HG02970 (cell line): ENCODE results near the gene TECR.
"Not testable (repeated sequence)": the region's sequence is repeated elsewhere in the genome, so short reads cannot be mapped to it uniquely, and the experiment has no call there.

ENCODE experiments used
- ATAC-seq: cut with Tn5 transposase; IDR thresholded peaks from one replicate; pipeline ENCODE4 v1.9.1; 2021; ENCODE audit warnings: mild to moderate bottlenecking, moderate library complexity, moderate number of reproducible peaks; ENCODE audit not compliant: unreplicated experiment, low FRiP score

TECR gene

GRCh38 chr19:14559916-14560775 lies 30.8 kb downstream of the TECR start:
- ATAC-seq, result no peak

GRCh38 chr19:14560776-14561108 lies 31.3 kb downstream of the TECR start:
- ATAC-seq, result no peak

- no peak for ATAC-seq
These were observed 31.9 kb downstream of the TECR start for GRCh38 chr19:14561249-14561648.

- ATAC-seq, result no peak
These were observed 32.5 kb downstream of the TECR start for GRCh38 chr19:14561847-14562351.

GRCh38 chr19:14562660-14563589 lies 33.5 kb downstream of the TECR start:
- ATAC-seq, result no peak

GRCh38 chr19:14563590-14563926 lies 34.2 kb downstream of the TECR start:
- no peak for ATAC-seq

GRCh38 chr19:14563989-14564651 lies 34.7 kb downstream of the TECR start:
- no peak for ATAC-seq

- ATAC-seq, result not testable (repeated sequence)
These were observed 35.4 kb downstream of the TECR start for GRCh38 chr19:14564652-14565297.

GRCh38 chr19:14565298-14565679 lies 35.9 kb downstream of the TECR start:
- no peak for ATAC-seq

GRCh38 chr19:14565765-14566711 lies 36.6 kb downstream of the TECR start:
- no peak for ATAC-seq

GRCh38 chr19:14566712-14567077 lies 37.3 kb downstream of the TECR start:
- ATAC-seq, result no peak

- no peak for ATAC-seq
These were observed 37.7 kb downstream of the TECR start for GRCh38 chr19:14567079-14567478.

- ATAC-seq, result no peak
These were observed 41.6 kb downstream of the TECR start for GRCh38 chr19:14570864-14571527.

- peak; percentile 86 for ATAC-seq
These were observed 42.5 kb downstream of the TECR start, which contains the start of gene NDUFB7 for GRCh38 chr19:14571695-14572490. Gene NDUFB7 (minus strand): TSS chr19:14572066. CDS start chr19:14572000, 66 bp downstream.

GRCh38 chr19:14575428-14575980 lies 46.1 kb downstream of the TECR start:
- no peak for ATAC-seq

GRCh38 chr19:14576363-14576762 lies 47.0 kb downstream of the TECR start:
- no peak for ATAC-seq

GRCh38 chr19:14577264-14577663 lies 47.9 kb downstream of the TECR start:
- ATAC-seq, result no peak
